Neural cell (in vitro differentiated cells): ENCODE data around the gene SESN1. TPM values are rescaled to one million over a fixed set of nuclear protein-coding genes. Genes with fewer than 3 reads are reported as not detected.

ENCODE experiments used
- H2AFZ ChIP-seq: fragments of 200-600, 300-800 bp; sonication (generic), shearing (Covaris generic); 2 replicates; pipeline ENCODE4 v1.6.0; 2014; ENCODE audit warnings: low read depth, mild to moderate bottlenecking, antibody characterized with exemption, low read length, moderate library complexity
- H3F3A ChIP-seq: fragments of 200-600 bp; shearing (Covaris generic); 2 replicates; pipeline ENCODE4 v1.6.1; 2016; ENCODE audit warnings: mild to moderate bottlenecking, moderate library complexity, mixed read lengths, antibody characterized with exemption, low read length; ENCODE audit not compliant: insufficient read depth, poor library complexity, severe bottlenecking
- H3K27ac ChIP-seq: fragments of 200-600, 300-800 bp; sonication (generic), shearing (Covaris generic); 2 replicates; pipeline ENCODE4 v1.5.1; 2014; ENCODE audit warnings: mild to moderate bottlenecking, low read length, moderate library complexity
- H3K27me3 ChIP-seq: fragments of 300-800, 200-600 bp; sonication (generic), shearing (Covaris generic); 2 replicates; pipeline ENCODE4 v1.6.0; 2014; ENCODE audit warnings: mild to moderate bottlenecking, low read depth, low read length, moderate library complexity; ENCODE audit not compliant: insufficient read depth
- H3K36me3 ChIP-seq: fragments of 300-800, 200-600 bp; sonication (generic), shearing (Covaris generic); 2 replicates; pipeline ENCODE4 v1.5.1; 2014; ENCODE audit warnings: mild to moderate bottlenecking, antibody characterized with exemption, low read length, moderate library complexity; ENCODE audit not compliant: insufficient read depth
- H3K4me2 ChIP-seq: fragments of 300-800, 200-600 bp; sonication (generic), shearing (Covaris generic); 2 replicates; pipeline ENCODE4 v1.6.0; 2014; ENCODE audit warnings: mild to moderate bottlenecking, low read length
- H3K4me3 ChIP-seq: fragments of 300-800, 200-600 bp; sonication (generic), shearing (Covaris generic); 2 replicates; pipeline ENCODE4 v1.5.1; 2014; ENCODE audit warnings: mild to moderate bottlenecking, low read length, moderate library complexity
- H3K79me2 ChIP-seq: fragments of 200-600 bp; shearing (Covaris generic); replicated peaks from 2 replicates; pipeline ENCODE4 v1.6.0; 2014; ENCODE audit warnings: mild to moderate bottlenecking, low read length, moderate library complexity; ENCODE audit not compliant: insufficient read depth
- H3K9ac ChIP-seq: fragments of 300-800, 200-600 bp; sonication (generic), shearing (Covaris generic); 2 replicates; pipeline ENCODE4 v1.6.1; 2016; ENCODE audit warnings: mild to moderate bottlenecking, low read length, mixed read lengths
- H3K9me2 ChIP-seq: fragments of 200-600 bp; shearing (Covaris generic); 2 replicates; pipeline ENCODE4 v1.6.1; 2016; ENCODE audit warnings: mild to moderate bottlenecking, low read length, mixed read lengths; ENCODE audit not compliant: insufficient read depth
- H3K9me3 ChIP-seq: fragments of 200-600, 300-800 bp; sonication (generic), shearing (Covaris generic); 2 replicates; pipeline ENCODE4 v1.6.1; 2016; ENCODE audit warnings: mild to moderate bottlenecking, mixed run types, low read length, moderate library complexity, mixed read lengths
- H4K20me1 ChIP-seq: fragments of 200-600 bp; shearing (Covaris generic); 2 replicates; pipeline ENCODE4 v1.6.1; 2016; ENCODE audit warnings: mild to moderate bottlenecking, mixed run types; ENCODE audit not compliant: insufficient read depth
- CTCF ChIP-seq: fragments of 450-650 bp; IDR thresholded peaks from 2 replicates; pipeline ENCODE4 v1.5.1; 2014; ENCODE audit warnings: antibody characterized with exemption, mild to moderate bottlenecking, moderate library complexity; ENCODE audit not compliant: poor library complexity, severe bottlenecking
- EP300 ChIP-seq: fragments of 450-650 bp; conservative IDR thresholded peaks from 2 replicates; pipeline ENCODE4 v1.6.1; 2014; ENCODE audit warnings: antibody characterized with exemption, mild to moderate bottlenecking, moderate library complexity; ENCODE audit not compliant: poor library complexity, severe bottlenecking
- EZH2 ChIP-seq: fragments of 200-600, 300-800 bp; shearing (Covaris generic), sonication (generic); IDR thresholded peaks from 2 replicates; pipeline ENCODE4 v1.6.1; 2014; ENCODE audit warnings: antibody characterized with exemption, low read length, borderline replicate concordance, mild to moderate bottlenecking; ENCODE audit not compliant: insufficient read depth, poor library complexity, severe bottlenecking
- MXI1 ChIP-seq: fragments of 450-650 bp; conservative IDR thresholded peaks from 2 replicates; pipeline ENCODE4 v1.6.1; 2014; ENCODE audit warnings: antibody characterized with exemption, mild to moderate bottlenecking; ENCODE audit not compliant: poor library complexity, severe bottlenecking
- POLR2AphosphoS5 ChIP-seq: IDR thresholded peaks from 2 replicates; pipeline ENCODE4 v1.6.1; 2012
- RAD21 ChIP-seq: fragments of 450-650 bp; conservative IDR thresholded peaks from 2 replicates; pipeline ENCODE4 v1.6.1; 2014; ENCODE audit warnings: antibody characterized with exemption, mild to moderate bottlenecking, moderate library complexity
- REST ChIP-seq: IDR thresholded peaks from 2 replicates; pipeline ENCODE4 v1.6.1; 2012; ENCODE audit warnings: borderline replicate concordance
- SMC3 ChIP-seq: fragments of 450-650 bp; conservative IDR thresholded peaks from 2 replicates; pipeline ENCODE4 v1.6.1; 2014; ENCODE audit warnings: antibody characterized with exemption, mild to moderate bottlenecking, moderate library complexity; ENCODE audit not compliant: poor library complexity
- TAF1 ChIP-seq: IDR thresholded peaks from 2 replicates; pipeline ENCODE4 v1.6.1; 2012; ENCODE audit warnings: low read depth
- polyA plus RNA-seq: library from polyadenylated mRNA; depleted of rRNA; stranded (reverse); fragments of >200 nt; gene quantifications from 2 replicates; pipeline ENCODE4 v1.2.3, GENCODE V29; 2014

The SESN1 gene
- polyA plus RNA-seq, 1 donor from 2014 or later: 46.4 TPM

DNA sequence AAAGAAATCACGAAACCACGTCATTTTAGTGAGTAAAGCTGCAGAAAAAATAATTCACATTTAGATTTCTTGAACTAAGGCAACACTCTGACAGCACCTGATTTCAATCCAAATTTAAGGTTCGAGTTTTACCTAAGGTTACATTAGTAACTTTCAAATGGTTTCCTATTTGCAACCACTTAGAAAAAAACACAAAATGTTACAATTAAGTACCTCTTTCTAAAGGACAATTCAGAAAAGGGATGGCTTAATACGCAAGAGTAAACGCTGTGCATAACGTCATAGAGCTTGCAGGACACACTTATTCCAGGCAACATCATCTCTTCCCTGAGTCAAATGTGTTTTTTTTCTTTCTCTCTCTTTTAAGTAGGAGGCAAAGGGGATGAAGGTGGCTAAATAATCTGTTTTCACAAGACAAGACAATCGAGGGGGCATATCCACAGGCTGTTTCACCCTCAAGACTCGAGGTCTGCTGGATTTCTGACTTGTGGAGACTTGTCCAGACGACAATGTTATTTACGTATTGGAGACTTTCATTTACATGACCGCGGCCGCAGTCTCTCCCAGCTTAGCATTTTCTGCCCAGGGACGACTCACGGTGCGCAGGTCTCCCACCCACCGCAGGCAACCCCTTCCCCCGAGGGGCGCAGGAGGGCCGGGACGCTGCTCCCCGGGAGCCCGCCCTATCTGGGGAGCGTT is 86.0 kb downstream of the SESN1 start:
- H3K79me2 ChIP-seq: peaks cover 26% of the 10 kb centered on the region
- H2AFZ ChIP-seq: peak overlapping the region; percentile 10
- TF ChIP-seq SMC3 (no peak), CTCF (no peak), MXI1 (no peak), EZH2 (no peak), TAF1 (no peak), EP300 (no peak), POLR2AphosphoS5 (no peak), REST (no peak), RAD21 (no peak)

DNA sequence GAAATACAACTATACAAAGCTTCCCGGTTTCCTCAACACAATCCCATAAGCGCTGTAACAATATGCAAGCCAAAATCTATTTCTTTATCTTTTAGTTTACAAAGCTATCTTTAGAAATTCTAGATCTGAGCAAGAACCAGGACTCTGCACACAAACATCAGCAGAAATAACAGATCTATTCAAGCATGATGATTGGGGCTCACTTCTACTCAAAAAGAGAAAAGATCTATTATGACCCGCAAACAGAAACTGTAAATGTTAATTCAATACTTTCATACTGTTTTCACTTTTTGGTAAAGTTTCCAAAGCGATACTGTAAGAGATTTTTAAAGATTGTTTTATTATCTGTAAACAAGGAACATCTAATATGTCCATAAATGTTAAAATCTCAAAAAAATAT is 86.6 kb downstream of the SESN1 start:
- Histone ChIP-seq H3K27me3 (no peaks in the 10 kb centered on the region), H3K9me3 (no peaks in the 10 kb centered on the region), H3K4me3 (peak overlapping the region; percentile 87), H3K79me2 (peaks cover 31% of the 10 kb centered on the region), H2AFZ (no peak overlapping the region), H3K4me2 (peak overlapping the region; percentile 69), H3F3A (no peaks in the 10 kb centered on the region), H3K9ac (no peak overlapping the region), H3K27ac (peak overlapping the region; percentile 42), H3K9me2 (no peaks in the 10 kb centered on the region), H3K36me3 (no peaks in the 10 kb centered on the region), H4K20me1 (no peaks in the 10 kb centered on the region)
- TF ChIP-seq EZH2 (no peak), POLR2AphosphoS5 (no peak), REST (no peak), MXI1 (no peak), TAF1 (no peak), SMC3 (no peak), RAD21 (no peak), CTCF (no peak), EP300 (no peak)

More for the DNA sequence above, 86.0 kb downstream of the SESN1 start:
- no peaks in the 10 kb centered on the region for H3K9me2 ChIP-seq
- H3K4me3 ChIP-seq: peak overlapping the region; percentile 87
- H4K20me1 ChIP-seq: no peaks in the 10 kb centered on the region
- H3K4me2 ChIP-seq: peak overlapping the region; percentile 69
- no peaks in the 10 kb centered on the region for H3F3A ChIP-seq
- peak overlapping the region; percentile 42 for H3K27ac ChIP-seq
- H3K9ac ChIP-seq: peak overlapping the region; percentile 78
- no peaks in the 10 kb centered on the region for H3K27me3 ChIP-seq
- no peaks in the 10 kb centered on the region for H3K36me3 ChIP-seq
- H3K9me3 ChIP-seq: no peaks in the 10 kb centered on the region
